Upper lobe of right lung (tissue), 1 donor: ENCODE data around the gene CCR8. TPM values are rescaled to one million over a fixed set of nuclear protein-coding genes. Genes with fewer than 3 reads are reported as not detected.

Experiments used
- ATAC-seq: fragments of 200-7000 bp; cut with Tn5 transposase; one replicate; pipeline ENCODE4 v1.9.1; 2020; ENCODE audit warnings: mild to moderate bottlenecking, moderate library complexity
- DNase-seq: peaks from one replicate; pipeline ENCODE4 v3.0.0-alpha.2; 2020
- H3K27ac ChIP-seq: fragments of 200-600 bp; one replicate; pipeline ENCODE4 v1.8.0; 2022
- H3K27me3 ChIP-seq: fragments of 200-600 bp; one replicate; pipeline ENCODE4 v1.8.0; 2022; ENCODE audit warnings: mild to moderate bottlenecking
- H3K36me3 ChIP-seq: fragments of 200-600 bp; one replicate; pipeline ENCODE4 v1.8.0; 2022
- H3K4me1 ChIP-seq: fragments of 200-600 bp; one replicate; pipeline ENCODE4 v1.8.0; 2022
- H3K4me3 ChIP-seq: fragments of 200-600 bp; one replicate; pipeline ENCODE4 v1.8.0; 2022; ENCODE audit warnings: mild to moderate bottlenecking
- H3K9me3 ChIP-seq: fragments of 200-600 bp; one replicate; pipeline ENCODE4 v1.8.0; 2022
- CTCF ChIP-seq: fragments of 200-600 bp; IDR thresholded peaks from one replicate; pipeline ENCODE4 v1.8.0; 2022; ENCODE audit warnings: antibody characterized with exemption
- intact Hi-C: fragments of 100-400 bp; cut with DNase I; formaldehyde crosslinking; loops from one replicate; pipeline ENCODE4 v1.11.0; 2022
- total RNA-seq: library from RNA; stranded (reverse); fragmentation: NEBNext Ultra II Directional; extraction: Animal tissue kit (Norgen Biotek cat#: 25700); gene quantifications from one replicate; pipeline ENCODE4 v1.2.1, GENCODE V29; 2021
- donor health status: DM: no; HTN: yes; CAD: no; lungs with severe emphysema.

CCR8 gene
- total RNA-seq, 1 donor from 2014 or later = not detected

GRCh38 chr3:39284457-39284881, 45.0 kb upstream of the CCR8 start:
- no peak overlapping the region for H3K27ac ChIP-seq
- no peak for DNase-seq
- intact Hi-C loops = loop anchor here (10.0 kb wide), 2 partner anchors 80 to 160 kb away; no protein-coding TSS in a partner anchor

GRCh38 chr3:39285332-39285731, 44.2 kb upstream of the CCR8 start:
- ATAC-seq (no peak), DNase-seq (no peak)
- H3K4me3 ChIP-seq = no peak overlapping the region
- no peak overlapping the region for H3K27ac ChIP-seq
- intact Hi-C loops = loop anchor here (10.0 kb wide), 2 partner anchors 81 to 161 kb away; no protein-coding TSS in a partner anchor
- no peak for TF ChIP-seq CTCF
- H3K36me3 ChIP-seq = no peaks in the 10 kb centered on the region
- H3K4me1 ChIP-seq = no peaks in the 10 kb centered on the region
- no peaks in the 10 kb centered on the region for H3K9me3 ChIP-seq
- no peaks in the 10 kb centered on the region for H3K27me3 ChIP-seq

More at GRCh38 chr3:39284457-39284881, 45.0 kb upstream of the CCR8 start:
- Histone ChIP-seq H3K4me3 (no peak overlapping the region), H3K27me3 (no peaks in the 10 kb centered on the region), H3K36me3 (no peaks in the 10 kb centered on the region), H3K9me3 (no peaks in the 10 kb centered on the region), H3K4me1 (no peaks in the 10 kb centered on the region)
- no peak for TF ChIP-seq CTCF
- no peak for ATAC-seq

GRCh38 chr3:39286771-39287170, 42.7 kb upstream of the CCR8 start:
- no peak for TF ChIP-seq CTCF
- H3K4me1 ChIP-seq = no peaks in the 10 kb centered on the region
- H3K27ac ChIP-seq = no peak overlapping the region

GRCh38 chr3:39287216-39288164, 42.0 kb upstream of the CCR8 start:
- intact Hi-C loops = loop anchor here (10.0 kb wide), 2 partner anchors 83 to 163 kb away; no protein-coding TSS in a partner anchor
- Histone ChIP-seq H3K27ac (no peak overlapping the region), H3K27me3 (no peaks in the 10 kb centered on the region), H3K36me3 (no peaks in the 10 kb centered on the region), H3K4me3 (no peak overlapping the region), H3K9me3 (no peaks in the 10 kb centered on the region), H3K4me1 (no peaks in the 10 kb centered on the region)
- ATAC-seq (no peak), DNase-seq (no peak)
- no peak for TF ChIP-seq CTCF

More at GRCh38 chr3:39286771-39287170, 42.7 kb upstream of the CCR8 start:
- Histone ChIP-seq H3K4me3 (no peak overlapping the region), H3K9me3 (no peaks in the 10 kb centered on the region), H3K36me3 (no peaks in the 10 kb centered on the region), H3K27me3 (no peaks in the 10 kb centered on the region)
- DNase-seq (no peak), ATAC-seq (no peak)
- intact Hi-C loops = loop anchor here (10.0 kb wide), 2 partner anchors 82 to 162 kb away; no protein-coding TSS in a partner anchor

- intact Hi-C loops = loop anchor here (10.0 kb wide), 2 partner anchors 84 to 164 kb away; no protein-coding TSS in a partner anchor
- H3K27ac ChIP-seq = no peak overlapping the region
- peak; percentile 92 for TF ChIP-seq CTCF
- no peaks in the 10 kb centered on the region for H3K4me1 ChIP-seq
- DNase-seq (peak; percentile 84), ATAC-seq (peak; percentile 98)
- H3K9me3 ChIP-seq = no peaks in the 10 kb centered on the region
- no peaks in the 10 kb centered on the region for H3K36me3 ChIP-seq
- H3K4me3 ChIP-seq = no peak overlapping the region
- H3K27me3 ChIP-seq = no peaks in the 10 kb centered on the region
Measured at GRCh38 chr3:39288300-39288808, 41.2 kb upstream of the CCR8 start.
